Fibroblast of the conjunctiva (primary cell): ENCODE data around the gene ACSBG1.
"Not testable (repeated sequence)": the region's sequence is repeated elsewhere in the genome, so short reads cannot be mapped to it uniquely, and the experiment has no call there.

Experiments used
- DNase-seq: peaks from one replicate; pipeline ENCODE4 v3.0.0-alpha.2; 2010; ENCODE audit warnings: low read depth

The ACSBG1 gene

GRCh38 chr15:78251136-78251535, 16.8 kb upstream of the ACSBG1 start:
- DNase-seq, result no peak

- DNase-seq, result no peak
Observed at GRCh38 chr15:78249131-78249530, 14.8 kb upstream of the ACSBG1 start.

GRCh38 chr15:78247911-78248310, 13.5 kb upstream of the ACSBG1 start:
- DNase-seq, result no peak

GRCh38 chr15:78245976-78246620, 11.7 kb upstream of the ACSBG1 start:
- not testable (repeated sequence) for DNase-seq

- not testable (repeated sequence) for DNase-seq
Observed at GRCh38 chr15:78245392-78245791, 11.0 kb upstream of the ACSBG1 start.

- no peak for DNase-seq
Observed at GRCh38 chr15:78244893-78245292, 10.5 kb upstream of the ACSBG1 start.

GRCh38 chr15:78244101-78244500, 9.7 kb upstream of the ACSBG1 start:
- DNase-seq, result no peak

- DNase-seq, result no peak
Observed at GRCh38 chr15:78243491-78243941, 9.2 kb upstream of the ACSBG1 start.

GRCh38 chr15:78243058-78243457, 8.7 kb upstream of the ACSBG1 start:
- no peak for DNase-seq

- DNase-seq, result no peak
Observed at GRCh38 chr15:78242128-78242527, 7.8 kb upstream of the ACSBG1 start.

- peak; percentile 57 for DNase-seq
Observed at GRCh38 chr15:78241017-78241416, 6.7 kb upstream of the ACSBG1 start.

- no peak for DNase-seq
Observed at GRCh38 chr15:78239811-78240210, 5.4 kb upstream of the ACSBG1 start.

GRCh38 chr15:78237146-78237545, 2.8 kb upstream of the ACSBG1 start:
- DNase-seq, result no peak

GRCh38 chr15:78236491-78236890, 2.1 kb upstream of the ACSBG1 start:
- DNase-seq, result no peak

GRCh38 chr15:78233496-78233895, 869 bp downstream of the ACSBG1 start:
- no peak for DNase-seq

- DNase-seq, result no peak
Observed at GRCh38 chr15:78232951-78233350, 1.4 kb downstream of the ACSBG1 start.

GRCh38 chr15:78229431-78230406, 4.6 kb downstream of the ACSBG1 start:
- no peak for DNase-seq

GRCh38 chr15:78228356-78228996, 5.9 kb downstream of the ACSBG1 start:
- no peak for DNase-seq

- DNase-seq, result no peak
Observed at GRCh38 chr15:78225783-78226541, 8.4 kb downstream of the ACSBG1 start.

GRCh38 chr15:78224023-78224411, 10.3 kb downstream of the ACSBG1 start:
- DNase-seq, result no peak

GRCh38 chr15:78223396-78224022, 10.9 kb downstream of the ACSBG1 start:
- DNase-seq, result no peak
